ENCODE results near the gene NECTIN3. TPM values are rescaled to one million over a fixed set of nuclear protein-coding genes. Genes with fewer than 3 reads are reported as not detected.

Gene NECTIN3
- total and polyA plus RNA-seq, 3 donors from 2014 or later = 84.9 to 119 (median 97.1) TPM

DNA sequence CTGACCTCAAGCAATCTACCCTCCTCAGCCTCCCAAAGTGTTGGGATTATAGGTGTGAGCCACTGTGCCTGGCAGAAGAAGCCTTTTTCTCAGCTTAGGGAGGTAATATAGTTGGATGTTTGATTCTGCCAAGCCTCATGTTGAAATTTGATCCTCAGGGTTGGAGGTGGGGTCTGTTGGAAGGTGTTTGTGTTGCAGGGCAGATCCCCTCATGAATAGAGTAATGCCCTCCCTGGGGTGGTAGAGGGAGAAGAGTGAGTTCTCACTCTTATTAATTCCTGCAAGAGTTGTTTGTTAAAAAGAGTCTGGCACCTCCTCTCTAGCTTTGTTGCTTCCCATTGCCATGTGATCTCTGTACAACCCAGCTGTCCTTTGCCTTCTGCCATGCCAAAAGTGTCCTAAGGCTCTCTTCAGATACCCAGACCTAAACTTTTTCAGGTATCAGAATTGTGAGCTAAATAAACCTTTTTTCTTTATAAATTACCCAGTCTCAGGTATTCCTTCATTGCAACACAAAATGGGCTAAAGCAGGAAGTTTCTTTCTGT lies 16.4 kb downstream of the NECTIN3 start:
- intact Hi-C loops (cut with DNase I; ENCODE audit: low total_unique reads) = no loop called here
- no peak overlapping the region for H3K4me3 ChIP-seq
- H3K4me1 ChIP-seq = no peaks in the 10 kb centered on the region
- H3K27me3 ChIP-seq = no peaks in the 10 kb centered on the region
- no peaks in the 10 kb centered on the region for H3K36me3 ChIP-seq (ENCODE audit: low read depth, missing control alignments)
- H3K9me3 ChIP-seq = no peaks in the 10 kb centered on the region
- no peak for TF ChIP-seq CTCF (IDR thresholded peaks at IDR 0.05)
- no peak for TF ChIP-seq POLR2A (IDR thresholded peaks at IDR 0.05)
- H3K27ac ChIP-seq = no peak overlapping the region
- no peak for DNase-seq

- intact Hi-C loops (cut with DNase I; ENCODE audit: low total_unique reads) = no loop called here
- no peaks in the 10 kb centered on the region for H3K4me1 ChIP-seq
- no peak for DNase-seq
- TF ChIP-seq CTCF (IDR thresholded peaks at IDR 0.05) (no peak), POLR2A (IDR thresholded peaks at IDR 0.05) (no peak)
- no peaks in the 10 kb centered on the region for H3K27me3 ChIP-seq
- no peak overlapping the region for H3K4me3 ChIP-seq
- H3K36me3 ChIP-seq (ENCODE audit: low read depth, missing control alignments) = no peaks in the 10 kb centered on the region
- no peaks in the 10 kb centered on the region for H3K9me3 ChIP-seq
- WGBS, 2 donors = 85% methylated on average over 10 of the region's 10 CpGs
- H3K27ac ChIP-seq = no peak overlapping the region
Observed at GRCh38 chr3:111096487-111097209, 25.0 kb downstream of the NECTIN3 start.

GRCh38 chr3:111103807-111104206 lies 32.2 kb downstream of the NECTIN3 start:
- Histone ChIP-seq H3K9me3 (no peaks in the 10 kb centered on the region), H3K27ac (no peak overlapping the region), H3K27me3 (no peaks in the 10 kb centered on the region), H3K4me3 (no peak overlapping the region), H3K4me1 (no peaks in the 10 kb centered on the region), H3K36me3 (ENCODE audit: low read depth, missing control alignments) (no peaks in the 10 kb centered on the region)
- DNase-seq = no peak
- TF ChIP-seq POLR2A (IDR thresholded peaks at IDR 0.05) (no peak), CTCF (IDR thresholded peaks at IDR 0.05) (no peak)
- WGBS, 2 donors = 93 to 95% methylated on average over 1 of the region's 1 CpG
- intact Hi-C loops (cut with DNase I; ENCODE audit: low total_unique reads) = no loop called here

GRCh38 chr3:111106993-111107661 lies 35.5 kb downstream of the NECTIN3 start:
- Histone ChIP-seq H3K4me1 (no peaks in the 10 kb centered on the region), H3K4me3 (no peak overlapping the region), H3K27me3 (no peaks in the 10 kb centered on the region), H3K9me3 (no peaks in the 10 kb centered on the region), H3K36me3 (ENCODE audit: low read depth, missing control alignments) (no peaks in the 10 kb centered on the region), H3K27ac (no peak overlapping the region)
- intact Hi-C loops (cut with DNase I; ENCODE audit: low total_unique reads) = no loop called here
- DNase-seq = no peak
- TF ChIP-seq POLR2A (IDR thresholded peaks at IDR 0.05) = no peak
- no peak for TF ChIP-seq CTCF (IDR thresholded peaks at IDR 0.05)
- 66 to 76% methylated on average over 3 of the region's 3 CpGs for WGBS, 2 donors

All from testis (tissue), 3 donors.